WTC11 (cell line): ENCODE data around the gene FHOD3. TPM values are rescaled to one million over a fixed set of nuclear protein-coding genes. Genes with fewer than 3 reads are reported as not detected.

Experiments used
- ATAC-seq: fragments of 200-7000 bp; cut with Tn5 transposase; 2 replicates; pipeline ENCODE4 v1.10.0; 2021; ENCODE audit warnings: mild to moderate bottlenecking, moderate library complexity
- CTCF ChIA-PET: fragments of 300-600 bp; sonication (Branson Sonifier 250); formaldehyde crosslinking; loops from one replicate; lab custom pipeline; 2021; ENCODE audit warnings: antibody characterized with exemption; lab: Charles Lee
- POLR2A ChIA-PET: fragments of 350-600 bp; sonication (Branson Sonifier 250); formaldehyde crosslinking; loops from one replicate; lab custom pipeline; 2021; ENCODE audit warnings: antibody characterized with exemption; lab: Charles Lee
- DNase-seq: peaks from one replicate; pipeline ENCODE4 v3.0.0; 2021; ENCODE audit warnings: low spot score
- H3K27ac Mint-ChIP-seq: 2 replicates; pipeline ENCODE4 v1.8.0; 2021; ENCODE audit warnings: mixed read lengths
- H3K27me3 Mint-ChIP-seq: 2 replicates; pipeline ENCODE4 v1.8.0; 2021; ENCODE audit warnings: low read depth, mild to moderate bottlenecking, moderate library complexity, mixed read lengths
- H3K36me3 Mint-ChIP-seq: 2 replicates; pipeline ENCODE4 v1.8.0; 2021; ENCODE audit warnings: mixed read lengths
- H3K4me1 Mint-ChIP-seq: 2 replicates; pipeline ENCODE4 v1.8.0; 2022; ENCODE audit warnings: mixed read lengths
- H3K4me3 Mint-ChIP-seq: 2 replicates; pipeline ENCODE4 v1.8.0; 2021; ENCODE audit warnings: mild to moderate bottlenecking, moderate library complexity, mixed read lengths
- H3K9me3 Mint-ChIP-seq: 2 replicates; pipeline ENCODE4 v1.8.0; 2021; ENCODE audit warnings: mixed read lengths
- ARID4B ChIP-seq: sonication (generic); formaldehyde crosslinking; IDR thresholded peaks from 2 replicates; pipeline ENCODE4 v1.8.0; 2023; ENCODE audit warnings: missing genetic modification reagents, mild to moderate bottlenecking, borderline replicate concordance
- ATF2 ChIP-seq: sonication (generic); formaldehyde crosslinking; IDR thresholded peaks from 2 replicates; pipeline ENCODE4 v1.8.1; 2022; ENCODE audit warnings: low read depth, missing genetic modification reagents, borderline replicate concordance
- ATF3 ChIP-seq: sonication (generic); formaldehyde crosslinking; conservative IDR thresholded peaks from 2 replicates; pipeline ENCODE4 v1.8.1; 2022; ENCODE audit warnings: mild to moderate bottlenecking, missing genetic modification reagents
- CBFB ChIP-seq: sonication (generic); formaldehyde crosslinking; IDR thresholded peaks from 2 replicates; pipeline ENCODE4 v1.8.1; 2022; ENCODE audit warnings: mild to moderate bottlenecking, low read depth, missing genetic modification reagents
- CDX4 ChIP-seq: fragments of 250-450 bp; sonication (Bioruptor Pico); IDR thresholded peaks from 2 replicates; pipeline ENCODE4 v1.9.0; 2021; ENCODE audit warnings: moderate library complexity, mild to moderate bottlenecking, inconsistent platforms, borderline replicate concordance
- CREB1 ChIP-seq: sonication (generic); formaldehyde crosslinking; IDR thresholded peaks from 2 replicates; pipeline ENCODE4 v1.8.0; 2023; ENCODE audit warnings: mild to moderate bottlenecking, missing genetic modification reagents
- GRHL2 ChIP-seq: fragments of 250-450 bp; sonication (Bioruptor Pico); IDR thresholded peaks from 2 replicates; pipeline ENCODE4 v1.8.0; 2022; ENCODE audit warnings: mild to moderate bottlenecking, moderate library complexity; ENCODE audit not compliant: insufficient replicate concordance, severe bottlenecking
- PRDM15 ChIP-seq: sonication (generic); formaldehyde crosslinking; IDR thresholded peaks from 2 replicates; pipeline ENCODE4 v1.8.0; 2022; ENCODE audit warnings: missing genetic modification reagents
- PRRX2 ChIP-seq: fragments of 250-450 bp; sonication (Bioruptor Pico); IDR thresholded peaks from 2 replicates; pipeline ENCODE4 v1.8.0; 2021; ENCODE audit warnings: mild to moderate bottlenecking
- SMAD3 ChIP-seq: sonication (generic); formaldehyde crosslinking; IDR thresholded peaks from 2 replicates; pipeline ENCODE4 v1.8.0; 2022; ENCODE audit warnings: missing genetic modification reagents, mild to moderate bottlenecking, borderline replicate concordance
- SP1 ChIP-seq: sonication (generic); formaldehyde crosslinking; conservative IDR thresholded peaks from 2 replicates; pipeline ENCODE4 v1.8.1; 2022; ENCODE audit warnings: missing genetic modification reagents
- ZBTB21 ChIP-seq: sonication (generic); formaldehyde crosslinking; IDR thresholded peaks from 2 replicates; pipeline ENCODE4 v1.8.1; 2023; ENCODE audit warnings: mild to moderate bottlenecking, missing genetic modification reagents, borderline replicate concordance
- ZNF232 ChIP-seq: sonication (generic); formaldehyde crosslinking; IDR thresholded peaks from 2 replicates; pipeline ENCODE4 v1.8.0; 2022; ENCODE audit warnings: mild to moderate bottlenecking, missing genetic modification reagents
- ZNF263 ChIP-seq: sonication (generic); formaldehyde crosslinking; IDR thresholded peaks from 2 replicates; pipeline ENCODE4 v1.8.1; 2022; ENCODE audit warnings: low read depth, mild to moderate bottlenecking, moderate library complexity, missing genetic modification reagents
- ZNF671 ChIP-seq: fragments of 250-450 bp; sonication (Bioruptor Pico); IDR thresholded peaks from 2 replicates; pipeline ENCODE4 v1.8.0; 2021; ENCODE audit warnings: mild to moderate bottlenecking
- total RNA-seq: library from RNA; stranded (reverse); gene quantifications from 3 replicates; pipeline ENCODE4 v1.2.3, GENCODE V29; 2021
- TF ChIP-seq, protein P1 (sequence below): fragments of 250-450 bp; sonication (Bioruptor Pico); IDR thresholded peaks from 2 replicates; pipeline ENCODE4 v1.9.0; 2021; ENCODE audit warnings: mild to moderate bottlenecking
- TF ChIP-seq, protein P2 (sequence below): sonication (generic); formaldehyde crosslinking; IDR thresholded peaks from 2 replicates; pipeline ENCODE4 v1.8.0; 2022; ENCODE audit warnings: mild to moderate bottlenecking, missing genetic modification reagents

Gene FHOD3
- total RNA-seq, 1 experiment from 2014 or later, result 3.8 TPM

GRCh38 chr18:36314754-36315153, 17.2 kb downstream of the FHOD3 start (continued):
- TF ChIP-seq ARID4B (CRISPR knock-in tag) (no peak), ATF3 (no peak), SP1 (CRISPR knock-in tag) (no peak), PRRX2 (no peak)

- ATAC-seq, result no peak
- Mint-ChIP-seq H3K4me1 (peaks cover 3% of the 10 kb centered on the region; the same call in 1 of the 2 replicates), H3K36me3 (peaks cover 13% of the 10 kb centered on the region), H3K27me3 (peaks cover 5% of the 10 kb centered on the region; the same call in 1 of the 2 replicates), H3K27ac (no peak overlapping the region)
- CTCF ChIA-PET, result interaction anchor here (1.4 kb wide), 1 partner anchor 372 kb away, joined by 4 read pairs; no protein-coding TSS in a partner anchor
- no peak for TF ChIP-seq CDX4 (CRISPR knock-in tag)
- TF ChIP-seq CREB1 (CRISPR knock-in tag), result no peak
- no peak for TF ChIP-seq GRHL2 (CRISPR knock-in tag)
- TF ChIP-seq PRDM15 (CRISPR knock-in tag), result no peak
- TF ChIP-seq ATF2 (CRISPR knock-in tag), result no peak
- TF ChIP-seq ZBTB21 (CRISPR knock-in tag), result no peak
- TF ChIP-seq ZNF232 (CRISPR knock-in tag), result no peak
- no peak for TF ChIP-seq ZNF263 (CRISPR knock-in tag)
- no peak for TF ChIP-seq CBFB
- TF ChIP-seq, protein P1, sequence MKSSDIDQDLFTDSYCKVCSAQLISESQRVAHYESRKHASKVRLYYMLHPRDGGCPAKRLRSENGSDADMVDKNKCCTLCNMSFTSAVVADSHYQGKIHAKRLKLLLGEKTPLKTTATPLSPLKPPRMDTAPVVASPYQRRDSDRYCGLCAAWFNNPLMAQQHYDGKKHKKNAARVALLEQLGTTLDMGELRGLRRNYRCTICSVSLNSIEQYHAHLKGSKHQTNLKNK (CRISPR knock-in tag), result no peak
- TF ChIP-seq SMAD3 (CRISPR knock-in tag), result no peak
- TF ChIP-seq, protein P2, sequence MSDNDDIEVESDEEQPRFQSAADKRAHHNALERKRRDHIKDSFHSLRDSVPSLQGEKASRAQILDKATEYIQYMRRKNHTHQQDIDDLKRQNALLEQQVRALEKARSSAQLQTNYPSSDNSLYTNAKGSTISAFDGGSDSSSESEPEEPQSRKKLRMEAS (CRISPR knock-in tag), result no peak
- no peak for TF ChIP-seq ZNF671 (CRISPR knock-in tag)
- TF ChIP-seq, all 79 proteins: peak for 0
- POLR2A ChIA-PET, result no interaction called here
- DNase-seq, result no peak
- Mint-ChIP-seq H3K4me3 (no peak overlapping the region), H3K9me3 (peaks cover 25% of the 10 kb centered on the region)
Observed at GRCh38 chr18:36315736-36316135, 18.2 kb downstream of the FHOD3 start.
